WTC11 (cell line): ENCODE results near the gene IRAK2. TPM values are rescaled to one million over a fixed set of nuclear protein-coding genes. Genes with fewer than 3 reads are reported as not detected.

Experiments used
- ATAC-seq: fragments of 200-7000 bp; cut with Tn5 transposase; 2 replicates; pipeline ENCODE4 v1.10.0; 2021; ENCODE audit warnings: mild to moderate bottlenecking, moderate library complexity
- CTCF ChIA-PET: fragments of 300-600 bp; sonication (Branson Sonifier 250); formaldehyde crosslinking; loops from one replicate; lab custom pipeline; 2021; ENCODE audit warnings: antibody characterized with exemption; lab: Charles Lee
- POLR2A ChIA-PET: fragments of 350-600 bp; sonication (Branson Sonifier 250); formaldehyde crosslinking; loops from one replicate; lab custom pipeline; 2021; ENCODE audit warnings: antibody characterized with exemption; lab: Charles Lee
- DNase-seq: peaks from one replicate; pipeline ENCODE4 v3.0.0; 2021; ENCODE audit warnings: low spot score
- H3K27ac Mint-ChIP-seq: 2 replicates; pipeline ENCODE4 v1.8.0; 2021; ENCODE audit warnings: mixed read lengths
- H3K27me3 Mint-ChIP-seq: 2 replicates; pipeline ENCODE4 v1.8.0; 2021; ENCODE audit warnings: low read depth, mild to moderate bottlenecking, moderate library complexity, mixed read lengths
- H3K36me3 Mint-ChIP-seq: 2 replicates; pipeline ENCODE4 v1.8.0; 2021; ENCODE audit warnings: mixed read lengths
- H3K4me1 Mint-ChIP-seq: 2 replicates; pipeline ENCODE4 v1.8.0; 2022; ENCODE audit warnings: mixed read lengths
- H3K4me3 Mint-ChIP-seq: 2 replicates; pipeline ENCODE4 v1.8.0; 2021; ENCODE audit warnings: mild to moderate bottlenecking, moderate library complexity, mixed read lengths
- H3K9me3 Mint-ChIP-seq: 2 replicates; pipeline ENCODE4 v1.8.0; 2021; ENCODE audit warnings: mixed read lengths
- EMX1 ChIP-seq: fragments of 250-450 bp; sonication (Bioruptor Pico); IDR thresholded peaks from 2 replicates; pipeline ENCODE4 v1.8.0; 2021; ENCODE audit warnings: mild to moderate bottlenecking
- ETV6 ChIP-seq: sonication (generic); formaldehyde crosslinking; IDR thresholded peaks from 2 replicates; pipeline ENCODE4 v1.8.1; 2022; ENCODE audit warnings: mild to moderate bottlenecking, missing genetic modification reagents
- HMGA2 ChIP-seq: fragments of 250-450 bp; sonication (Bioruptor Pico); IDR thresholded peaks from 2 replicates; pipeline ENCODE4 v1.4.0; 2021; ENCODE audit warnings: mild to moderate bottlenecking, moderate library complexity
- IRF2 ChIP-seq: sonication (generic); formaldehyde crosslinking; IDR thresholded peaks from 2 replicates; pipeline ENCODE4 v1.8.0; 2022; ENCODE audit warnings: low read depth, missing genetic modification reagents, borderline replicate concordance
- NFYB ChIP-seq: sonication (generic); formaldehyde crosslinking; conservative IDR thresholded peaks from 2 replicates; pipeline ENCODE4 v1.8.0; 2022; ENCODE audit warnings: low read depth, missing genetic modification reagents
- NR3C1 ChIP-seq: sonication (generic); formaldehyde crosslinking; conservative IDR thresholded peaks from 2 replicates; pipeline ENCODE4 v1.8.1; 2023; ENCODE audit warnings: low read depth, mild to moderate bottlenecking, missing genetic modification reagents
- PRDM15 ChIP-seq: sonication (generic); formaldehyde crosslinking; IDR thresholded peaks from 2 replicates; pipeline ENCODE4 v1.8.0; 2022; ENCODE audit warnings: missing genetic modification reagents
- PREB ChIP-seq: sonication (generic); formaldehyde crosslinking; IDR thresholded peaks from 2 replicates; pipeline ENCODE4 v1.8.1; 2022; ENCODE audit warnings: mild to moderate bottlenecking, missing genetic modification reagents, moderate library complexity, borderline replicate concordance
- ZNF512 ChIP-seq: sonication (generic); formaldehyde crosslinking; IDR thresholded peaks from 2 replicates; pipeline ENCODE4 v1.8.1; 2022; ENCODE audit warnings: missing genetic modification reagents, borderline replicate concordance
- total RNA-seq: library from RNA; stranded (reverse); gene quantifications from 3 replicates; pipeline ENCODE4 v1.2.3, GENCODE V29; 2021
- TF ChIP-seq, protein P1 (sequence below): sonication (generic); formaldehyde crosslinking; IDR thresholded peaks from 2 replicates; pipeline ENCODE4 v1.8.1; 2023; ENCODE audit warnings: mild to moderate bottlenecking, missing genetic modification reagents, moderate library complexity
- TF ChIP-seq, protein P2 (sequence below): sonication (generic); formaldehyde crosslinking; IDR thresholded peaks from 2 replicates; pipeline ENCODE4 v1.8.1; 2023; ENCODE audit warnings: mild to moderate bottlenecking, missing genetic modification reagents
- TF ChIP-seq, protein P3 (sequence below): sonication (generic); formaldehyde crosslinking; IDR thresholded peaks from 2 replicates; pipeline ENCODE4 v1.8.0; 2022; ENCODE audit warnings: mild to moderate bottlenecking, missing genetic modification reagents

IRAK2 gene
- total RNA-seq, 1 experiment from 2014 or later: 1.4 TPM

DNA sequence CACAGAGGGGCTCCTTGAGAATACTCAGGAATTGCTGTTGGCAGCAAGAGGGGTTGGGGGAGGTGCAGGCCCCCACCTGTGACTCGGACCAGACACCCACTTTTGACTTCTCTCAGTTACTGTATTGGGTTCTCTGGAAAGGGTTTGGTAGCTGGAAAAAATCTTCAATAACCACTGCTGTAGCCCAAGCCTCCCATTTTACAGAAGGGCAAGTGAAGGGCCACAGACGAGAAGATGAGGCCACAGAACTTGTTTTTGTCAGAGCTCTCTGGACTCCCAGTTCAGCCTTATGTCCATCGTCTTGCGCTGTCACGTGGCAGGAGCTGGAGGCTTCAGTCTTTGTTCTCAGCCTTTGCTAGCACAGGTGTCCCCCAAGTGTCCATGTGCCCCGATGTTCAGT lies 70.8 kb downstream of the IRAK2 start (continued):
- TF ChIP-seq HMGA2 (CRISPR knock-in tag) (no peak), EMX1 (CRISPR knock-in tag) (no peak), PREB (CRISPR knock-in tag) (no peak), NR3C1 (CRISPR knock-in tag) (no peak), ZNF512 (CRISPR knock-in tag) (no peak), PRDM15 (CRISPR knock-in tag) (no peak), ETV6 (no peak)
- TF ChIP-seq, protein P1, sequence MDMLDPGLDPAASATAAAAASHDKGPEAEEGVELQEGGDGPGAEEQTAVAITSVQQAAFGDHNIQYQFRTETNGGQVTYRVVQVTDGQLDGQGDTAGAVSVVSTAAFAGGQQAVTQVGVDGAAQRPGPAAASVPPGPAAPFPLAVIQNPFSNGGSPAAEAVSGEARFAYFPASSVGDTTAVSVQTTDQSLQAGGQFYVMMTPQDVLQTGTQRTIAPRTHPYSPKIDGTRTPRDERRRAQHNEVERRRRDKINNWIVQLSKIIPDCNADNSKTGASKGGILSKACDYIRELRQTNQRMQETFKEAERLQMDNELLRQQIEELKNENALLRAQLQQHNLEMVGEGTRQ: no peak
- TF ChIP-seq, protein P2, sequence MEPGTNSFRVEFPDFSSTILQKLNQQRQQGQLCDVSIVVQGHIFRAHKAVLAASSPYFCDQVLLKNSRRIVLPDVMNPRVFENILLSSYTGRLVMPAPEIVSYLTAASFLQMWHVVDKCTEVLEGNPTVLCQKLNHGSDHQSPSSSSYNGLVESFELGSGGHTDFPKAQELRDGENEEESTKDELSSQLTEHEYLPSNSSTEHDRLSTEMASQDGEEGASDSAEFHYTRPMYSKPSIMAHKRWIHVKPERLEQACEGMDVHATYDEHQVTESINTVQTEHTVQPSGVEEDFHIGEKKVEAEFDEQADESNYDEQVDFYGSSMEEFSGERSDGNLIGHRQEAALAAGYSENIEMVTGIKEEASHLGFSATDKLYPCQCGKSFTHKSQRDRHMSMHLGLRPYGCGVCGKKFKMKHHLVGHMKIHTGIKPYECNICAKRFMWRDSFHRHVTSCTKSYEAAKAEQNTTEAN: no peak

DNA sequence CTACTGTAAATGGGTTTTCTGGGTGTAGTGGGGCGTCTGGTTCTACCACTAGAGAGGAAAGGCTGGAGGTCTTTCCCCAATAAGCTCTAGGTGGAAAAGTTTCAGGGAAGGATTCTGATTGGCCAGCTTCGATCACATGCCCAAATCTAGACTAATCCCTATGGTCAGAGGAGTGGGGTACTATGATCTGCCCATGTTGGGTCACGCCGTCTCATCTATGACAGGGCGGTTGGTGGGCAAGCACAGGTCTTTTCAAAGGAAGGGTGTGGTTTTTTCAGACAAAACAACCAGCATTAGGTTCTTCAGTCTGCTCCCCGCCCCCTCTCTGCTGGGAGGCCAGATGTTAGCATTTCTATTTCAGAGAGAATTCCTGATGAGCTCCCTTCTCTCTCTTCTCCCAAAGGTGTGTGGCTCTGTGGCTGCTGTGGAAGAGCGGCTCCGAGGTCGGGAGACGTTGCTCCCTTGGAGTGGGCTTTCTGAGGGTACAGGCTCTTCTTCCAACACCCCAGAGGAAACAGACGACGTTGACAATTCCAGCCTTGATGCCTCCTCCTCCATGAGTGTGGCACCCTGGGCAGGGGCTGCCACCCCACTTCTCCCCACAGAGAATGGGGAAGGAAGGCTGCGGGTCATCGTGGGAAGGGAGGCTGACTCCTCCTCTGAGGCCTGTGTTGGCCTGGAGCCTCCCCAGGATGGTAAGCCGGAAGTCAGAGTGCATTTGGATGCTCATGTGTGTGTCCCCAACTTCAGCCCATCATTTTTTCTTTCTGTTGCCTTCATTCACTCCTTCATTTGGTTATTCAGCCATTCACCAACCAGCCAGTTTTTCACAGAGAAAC lies 73.8 kb downstream of the IRAK2 start:
- Mint-ChIP-seq H3K27me3 (no peaks in the 10 kb centered on the region), H3K4me1 (peaks cover 17% of the 10 kb centered on the region), H3K27ac (0 out of 2 replicates have a peak overlapping the region, but pooled peaks have one; percentile 57), H3K36me3 (peaks cover 8% of the 10 kb centered on the region; the same call in 1 of the 2 replicates), H3K9me3 (peaks cover 15% of the 10 kb centered on the region; the same call in 1 of the 2 replicates), H3K4me3 (no peak overlapping the region)
- DNase-seq (no peak), ATAC-seq (peak; percentile 7; the same call in 1 of the 2 replicates)
- TF ChIP-seq, protein P1: peak; percentile 85
- TF ChIP-seq NFYB (0 out of 2 replicates have a peak, but pooled peaks have one; percentile 9), IRF2 (CRISPR knock-in tag) (no peak)
- TF ChIP-seq, protein P3, sequence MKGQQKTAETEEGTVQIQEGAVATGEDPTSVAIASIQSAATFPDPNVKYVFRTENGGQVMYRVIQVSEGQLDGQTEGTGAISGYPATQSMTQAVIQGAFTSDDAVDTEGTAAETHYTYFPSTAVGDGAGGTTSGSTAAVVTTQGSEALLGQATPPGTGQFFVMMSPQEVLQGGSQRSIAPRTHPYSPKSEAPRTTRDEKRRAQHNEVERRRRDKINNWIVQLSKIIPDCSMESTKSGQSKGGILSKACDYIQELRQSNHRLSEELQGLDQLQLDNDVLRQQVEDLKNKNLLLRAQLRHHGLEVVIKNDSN: peak; percentile 72; the same call in 1 of the 2 replicates
- ChIA-PET POLR2A (interaction anchor here (0.7 kb wide), 1 partner anchor 10 kb away, joined by 3 read pairs; no protein-coding TSS in a partner anchor), CTCF (interaction anchor here (1.8 kb wide), 1 partner anchor 12 kb away, joined by 7 read pairs; no protein-coding TSS in a partner anchor)
